OCI-LY3 (cell line): ENCODE results near the gene PAGR1.

ENCODE experiments used
- H2AFZ ChIP-seq: fragments of 200-600, 300-600 bp; shearing (Covaris generic); 2 replicates; pipeline ENCODE4 v1.6.0; 2014; ENCODE audit warnings: antibody characterized with exemption, low read depth, low read length
- H3K27ac ChIP-seq: fragments of 200-600, 300-600 bp; sonication (generic); 2 replicates; pipeline ENCODE4 v1.5.1; 2014; ENCODE audit warnings: mild to moderate bottlenecking, low read length, moderate library complexity, mixed read lengths
- H3K27me3 ChIP-seq: fragments of 200-600, 300-600 bp; sonication (generic); 2 replicates; pipeline ENCODE4 v1.6.1; 2014; ENCODE audit warnings: low read depth, low read length, mixed read lengths
- H3K36me3 ChIP-seq: fragments of 200-600, 300-600 bp; sonication (generic); replicated peaks from 2 replicates; pipeline ENCODE3; 2014; ENCODE audit warnings: low read depth, low read length, mixed read lengths
- H3K4me1 ChIP-seq: fragments of 300-600, 200-600 bp; sonication (generic); 2 replicates; pipeline ENCODE4 v1.6.1; 2014; ENCODE audit warnings: low read length, mixed read lengths
- H3K4me2 ChIP-seq: fragments of 200-600, 300-600 bp; sonication (generic); 2 replicates; pipeline ENCODE4 v1.6.1; 2014; ENCODE audit warnings: low read length, mixed read lengths
- H3K4me3 ChIP-seq: fragments of 300-600, 200-600 bp; sonication (generic); 2 replicates; pipeline ENCODE4 v1.5.1; 2014; ENCODE audit warnings: antibody characterized with exemption, mild to moderate bottlenecking, low read length, moderate library complexity
- H3K79me2 ChIP-seq: fragments of 300-600, 200-600 bp; shearing (Covaris generic); 2 replicates; pipeline ENCODE4 v1.6.1; 2014; ENCODE audit warnings: mild to moderate bottlenecking, low read length, mixed read lengths
- H3K9ac ChIP-seq: fragments of 300-600, 200-600 bp; shearing (Covaris generic); 2 replicates; pipeline ENCODE4 v1.6.0; 2014; ENCODE audit warnings: mild to moderate bottlenecking, low read length, moderate library complexity
- H3K9me3 ChIP-seq: fragments of 200-600, 300-600 bp; shearing (Covaris generic); 2 replicates; pipeline ENCODE4 v1.6.1; 2014; ENCODE audit warnings: low read length, mixed read lengths; ENCODE audit not compliant: insufficient read depth
- H4K20me1 ChIP-seq: fragments of 200-600, 300-600 bp; sonication (generic); 2 replicates; pipeline ENCODE4 v1.6.1; 2016; ENCODE audit warnings: low read length, mixed read lengths; ENCODE audit not compliant: insufficient read depth
- CTCF ChIP-seq: fragments of 200-600, 300-600 bp; sonication (generic); IDR thresholded peaks from 2 replicates; pipeline ENCODE4 v1.5.1; 2014; ENCODE audit warnings: antibody characterized with exemption, low read length, low read depth
- EZH2phosphoT487 ChIP-seq: fragments of 200-600 bp; shearing (Covaris generic); IDR thresholded peaks from 2 replicates; pipeline ENCODE4 v1.6.1; 2018; ENCODE audit warnings: antibody characterized with exemption, mixed run types, low read depth

PAGR1 gene

GRCh38 chr16:29820730-29821642, 5.0 kb downstream of the PAGR1 start:
- Histone ChIP-seq H3K4me1 (peaks cover 33% of the 10 kb centered on the region), H4K20me1 (peaks cover 12% of the 10 kb centered on the region; the same call in 1 of the 2 replicates), H3K27ac (peak overlapping the region; percentile 51), H3K9me3 (no peaks in the 10 kb centered on the region), H3K9ac (peak overlapping the region; percentile 49), H3K79me2 (peaks cover 31% of the 10 kb centered on the region), H3K36me3 (peaks cover 35% of the 10 kb centered on the region), H2AFZ (no peak overlapping the region), H3K27me3 (no peaks in the 10 kb centered on the region), H3K4me3 (peak overlapping the region; percentile 76), H3K4me2 (peak overlapping the region; percentile 83)
- no peak for TF ChIP-seq CTCF
- no peak for TF ChIP-seq EZH2phosphoT487

GRCh38 chr16:29821643-29822115, 5.7 kb downstream of the PAGR1 start:
- Histone ChIP-seq H3K9ac (no peak overlapping the region), H4K20me1 (peaks cover 12% of the 10 kb centered on the region; the same call in 1 of the 2 replicates), H3K27me3 (no peaks in the 10 kb centered on the region), H3K27ac (no peak overlapping the region), H3K4me1 (peaks cover 33% of the 10 kb centered on the region), H3K79me2 (peaks cover 26% of the 10 kb centered on the region), H3K4me3 (no peak overlapping the region), H3K36me3 (peaks cover 35% of the 10 kb centered on the region), H3K4me2 (no peak overlapping the region), H3K9me3 (no peaks in the 10 kb centered on the region), H2AFZ (no peak overlapping the region)
- TF ChIP-seq EZH2phosphoT487: no peak
- TF ChIP-seq CTCF: no peak

GRCh38 chr16:29824589-29825144, 8.7 kb downstream of the PAGR1 start:
- H3K4me1 ChIP-seq: peaks cover 26% of the 10 kb centered on the region
- TF ChIP-seq EZH2phosphoT487: no peak
- no peak for TF ChIP-seq CTCF
- peaks cover 10% of the 10 kb centered on the region; the same call in 1 of the 2 replicates for H4K20me1 ChIP-seq
- H3K27me3 ChIP-seq: 0 out of 2 replicates have a peak, but pooled peaks cover 2% of the 10 kb centered on the region
- H3K4me2 ChIP-seq: peak overlapping the region; percentile 16; the same call in 1 of the 2 replicates
- peaks cover 18% of the 10 kb centered on the region for H3K36me3 ChIP-seq
- H3K9me3 ChIP-seq: no peaks in the 10 kb centered on the region
- H3K9ac ChIP-seq: no peak overlapping the region
- H3K79me2 ChIP-seq: peaks cover 7% of the 10 kb centered on the region
- no peak overlapping the region for H3K4me3 ChIP-seq
- H3K27ac ChIP-seq: no peak overlapping the region
- no peak overlapping the region for H2AFZ ChIP-seq
